CD14-positive monocyte (primary cell): Measurements from ENCODE around the gene FBXL12. TPM values are rescaled to one million over a fixed set of nuclear protein-coding genes. Genes with fewer than 3 reads are reported as not detected.

Source experiments
- DNase-seq, 3 donors: peaks; one replicate each; pipeline ENCODE4 v3.0.0-alpha.2; 2011 to 2022
- H2AFZ ChIP-seq: 2 replicates; pipeline ENCODE4 v1.6.0; 2012; ENCODE audit warnings: mild to moderate bottlenecking, low read depth, low read length, inconsistent platforms; ENCODE audit not compliant: insufficient read depth, poor library complexity, severe bottlenecking
- H3K27ac ChIP-seq, 2 donors: 1 replicate in 1 of 2; 2 replicates in 1 of 2; pipeline ENCODE4 v1.5.1; 2012 to 2013; ENCODE audit warnings: low read length in 2 of 2, control low read depth in 1 of 2, inconsistent platforms in 1 of 2, low read depth in 1 of 2, mild to moderate bottlenecking in 1 of 2
- H3K27me3 ChIP-seq, 2 donors: one replicate each; pipeline versions ENCODE4 v1.6.0 to v1.6.1; 2011 to 2013; ENCODE audit warnings: low read length in 2 of 2; ENCODE audit not compliant: control insufficient read depth in 2 of 2, insufficient read depth in 2 of 2
- H3K36me3 ChIP-seq, 2 donors: replicated peaks in 1 of 2; 1 replicate in 1 of 2; 2 replicates in 1 of 2; pipeline versions ENCODE4 v1.5.1 to v1.6.1; 2012 to 2013; ENCODE audit warnings: low read length in 2 of 2, control low read depth in 1 of 2, inconsistent platforms in 1 of 2, mild to moderate bottlenecking in 1 of 2; ENCODE audit not compliant: insufficient read depth in 2 of 2, control insufficient read depth in 1 of 2
- H3K4me1 ChIP-seq, 2 donors: 1 replicate in 1 of 2; 2 replicates in 1 of 2; pipeline versions ENCODE4 v1.5.1 to v1.6.1; 2012 to 2013; ENCODE audit warnings: low read length in 2 of 2, control low read depth in 1 of 2, inconsistent platforms in 1 of 2, mild to moderate bottlenecking in 1 of 2, moderate library complexity in 1 of 2; ENCODE audit not compliant: insufficient read depth in 2 of 2, control insufficient read depth in 1 of 2
- H3K4me2 ChIP-seq: replicated peaks from 2 replicates; pipeline ENCODE3; 2012; ENCODE audit warnings: low read length, moderate library complexity, mild to moderate bottlenecking; ENCODE audit not compliant: poor library complexity, severe bottlenecking; ENCODE audit errors: extremely low read depth
- H3K4me3 ChIP-seq, 3 experiments: fragments of 200-600 bp in 1 of 3; sonication (generic) in 1 of 3; replicated peaks in 1 of 3; 1 replicate in 2 of 3; 2 replicates in 1 of 3; pipeline ENCODE4 v1.5.1; 2011 to 2013; ENCODE audit warnings: low read length in 3 of 3, mild to moderate bottlenecking in 3 of 3, control low read depth in 2 of 3, low read depth in 2 of 3, inconsistent platforms in 1 of 3, moderate library complexity in 1 of 3
- H3K79me2 ChIP-seq: 2 replicates; pipeline ENCODE4 v1.6.0; 2012; ENCODE audit warnings: mild to moderate bottlenecking, control low read depth, inconsistent platforms, low read length, moderate library complexity; ENCODE audit not compliant: insufficient read depth
- H3K9ac ChIP-seq: 2 replicates; pipeline ENCODE4 v1.6.0; 2017; ENCODE audit warnings: low read length, mild to moderate bottlenecking; ENCODE audit not compliant: insufficient read depth, poor library complexity, severe bottlenecking
- H3K9me3 ChIP-seq, 2 donors: replicated peaks in 1 of 2; 1 replicate in 1 of 2; 2 replicates in 1 of 2; pipeline versions ENCODE4 v1.5.1 to v1.6.1; 2012 to 2013; ENCODE audit warnings: low read length in 2 of 2, control low read depth in 1 of 2; ENCODE audit not compliant: control insufficient read depth in 1 of 2, insufficient read depth in 1 of 2
- H4K20me1 ChIP-seq: 2 replicates; pipeline ENCODE4 v1.6.0; 2012; ENCODE audit warnings: mild to moderate bottlenecking, low read length, control low read depth, moderate library complexity; ENCODE audit not compliant: insufficient read depth
- H3K27ac Mint-ChIP-seq, 7 donors: one replicate each; pipeline ENCODE4 v1.8.0; 2020; ENCODE audit warnings: mild to moderate bottlenecking in 7 of 7, mixed read lengths in 7 of 7, moderate library complexity in 6 of 7, inconsistent platforms in 2 of 7
- H3K27me3 Mint-ChIP-seq, 3 donors: one replicate each; pipeline ENCODE4 v1.8.0; 2021 to 2022; ENCODE audit warnings: low read depth in 3 of 3, mild to moderate bottlenecking in 3 of 3, mixed read lengths in 3 of 3, moderate library complexity in 3 of 3, inconsistent platforms in 1 of 3
- H3K36me3 Mint-ChIP-seq, 2 donors: one replicate each; pipeline ENCODE4 v1.8.0; 2020; ENCODE audit warnings: mixed read lengths in 2 of 2, inconsistent platforms in 1 of 2, mild to moderate bottlenecking in 1 of 2
- H3K4me1 Mint-ChIP-seq: one replicate; pipeline ENCODE4 v1.8.0; 2020; ENCODE audit warnings: mild to moderate bottlenecking, mixed read lengths
- H3K4me3 Mint-ChIP-seq, 2 donors: one replicate each; pipeline ENCODE4 v1.8.0; 2020; ENCODE audit warnings: mild to moderate bottlenecking in 2 of 2, mixed read lengths in 2 of 2, moderate library complexity in 1 of 2
- H3K9me3 Mint-ChIP-seq, 7 donors: one replicate each; pipeline ENCODE4 v1.8.0; 2020 to 2022; ENCODE audit warnings: mixed read lengths in 7 of 7, mild to moderate bottlenecking in 6 of 7, moderate library complexity in 6 of 7, inconsistent platforms in 2 of 7
- WGBS: methylation state at CpG from one replicate; pipeline ENCODE4 v1.1.5; 2013; ENCODE audit warnings: missing lambda C conversion rate; ENCODE audit not compliant: insufficient coverage; 5-methylcytosine and 5-hydroxymethylcytosine counted together
- intact Hi-C, 2 donors: fragments of 100-400 bp; cut with micrococcal nuclease; formaldehyde crosslinking; loops; one replicate each; pipeline versions ENCODE4 v1.15.0 to v1.15.1; 2023
- polyA plus RNA-seq, 3 donors: library from polyadenylated mRNA; depleted of rRNA in 1 of 3; unstranded in 2 of 3; stranded (reverse) in 1 of 3; fragments of 300-500 nt in 2 of 3; fragments of >200 nt in 1 of 3; fragmentation: Illumina TruSeq in 2 of 3; gene quantifications; 1 replicate in 2 of 3; 2 replicates in 1 of 3; pipeline ENCODE4 v1.2.3, GENCODE V29; 2012 to 2021
- TF ChIP-seq, protein P1 (sequence below): fragments of 200-600 bp; IDR thresholded peaks from one replicate; pipeline ENCODE4 v1.8.0; 2022; ENCODE audit warnings: antibody characterized with exemption, mild to moderate bottlenecking

The FBXL12 gene
- polyA plus RNA-seq, 3 donors: 6.6 to 49.8 (median 8.1) TPM

DNA sequence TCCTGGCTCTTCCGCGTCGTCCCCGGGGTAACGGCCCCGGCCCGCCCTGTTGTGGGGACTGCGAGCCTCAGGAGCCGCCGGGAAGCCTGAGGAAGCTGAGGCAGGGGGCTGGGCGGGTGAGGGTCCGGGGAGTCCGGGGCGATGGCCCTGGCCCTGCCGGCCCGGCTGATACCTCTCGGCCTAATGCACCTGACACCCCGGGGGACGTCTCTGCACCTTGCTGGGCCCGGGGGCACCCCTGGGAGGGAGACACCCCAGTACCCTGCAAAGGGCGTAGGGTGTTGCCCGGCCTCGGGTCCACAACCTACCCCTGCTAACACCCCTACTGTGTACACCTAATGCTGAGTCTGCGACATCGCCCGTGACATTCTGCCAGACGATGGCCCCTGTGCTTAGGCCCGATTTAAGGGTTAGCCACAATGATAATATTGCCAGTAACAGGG lies 16.6 kb upstream of the FBXL12 start:
- Histone ChIP-seq H3K79me2 (peaks cover 27% of the 10 kb centered on the region), H4K20me1 (no peaks in the 10 kb centered on the region), H3K27me3 (no peaks in the 10 kb centered on the region), H3K36me3 (peaks cover 25 to 31% of the 10 kb centered on the region in 2 donors), H3K4me1 (peaks cover 11 to 14% of the 10 kb centered on the region in 2 donors), H3K9ac (peak overlapping the region; percentile 76), H3K9me3 (no peaks in the 10 kb centered on the region), H3K4me2 (peak overlapping the region; percentile 91), H3K27ac (peak overlapping the region in 1 of 2 donors; percentile 71), H2AFZ (peak overlapping the region; percentile 83), H3K4me3 (peak overlapping the region; percentile 62 to 86 (median 64))
- H3K4me1 Mint-ChIP-seq: peaks cover 12% of the 10 kb centered on the region
- H3K9me3 Mint-ChIP-seq: peaks cover 0 to 3% (median 0%) of the 10 kb centered on the region in 7 donors
- H3K27ac Mint-ChIP-seq: peak overlapping the region in 5 of 7 donors; percentile 3 to 81 (median 58)
- H3K4me3 Mint-ChIP-seq: peak overlapping the region; percentile 65 to 78
- intact Hi-C loops: loop anchor here in 1 of 2 donors (1.0 kb wide), 1 partner anchor 16 kb away; the partner anchor contains the start of gene FBXL12
- H3K27me3 Mint-ChIP-seq: peaks cover 0 to 2% (median 0%) of the 10 kb centered on the region in 3 donors
- TF ChIP-seq, protein P1, sequence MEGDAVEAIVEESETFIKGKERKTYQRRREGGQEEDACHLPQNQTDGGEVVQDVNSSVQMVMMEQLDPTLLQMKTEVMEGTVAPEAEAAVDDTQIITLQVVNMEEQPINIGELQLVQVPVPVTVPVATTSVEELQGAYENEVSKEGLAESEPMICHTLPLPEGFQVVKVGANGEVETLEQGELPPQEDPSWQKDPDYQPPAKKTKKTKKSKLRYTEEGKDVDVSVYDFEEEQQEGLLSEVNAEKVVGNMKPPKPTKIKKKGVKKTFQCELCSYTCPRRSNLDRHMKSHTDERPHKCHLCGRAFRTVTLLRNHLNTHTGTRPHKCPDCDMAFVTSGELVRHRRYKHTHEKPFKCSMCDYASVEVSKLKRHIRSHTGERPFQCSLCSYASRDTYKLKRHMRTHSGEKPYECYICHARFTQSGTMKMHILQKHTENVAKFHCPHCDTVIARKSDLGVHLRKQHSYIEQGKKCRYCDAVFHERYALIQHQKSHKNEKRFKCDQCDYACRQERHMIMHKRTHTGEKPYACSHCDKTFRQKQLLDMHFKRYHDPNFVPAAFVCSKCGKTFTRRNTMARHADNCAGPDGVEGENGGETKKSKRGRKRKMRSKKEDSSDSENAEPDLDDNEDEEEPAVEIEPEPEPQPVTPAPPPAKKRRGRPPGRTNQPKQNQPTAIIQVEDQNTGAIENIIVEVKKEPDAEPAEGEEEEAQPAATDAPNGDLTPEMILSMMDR: no peak
- WGBS: 3% methylated on average over 27 of the region's 28 CpGs
- H3K36me3 Mint-ChIP-seq: peaks cover 20 to 37% of the 10 kb centered on the region in 2 donors
- no peak for DNase-seq

DNA sequence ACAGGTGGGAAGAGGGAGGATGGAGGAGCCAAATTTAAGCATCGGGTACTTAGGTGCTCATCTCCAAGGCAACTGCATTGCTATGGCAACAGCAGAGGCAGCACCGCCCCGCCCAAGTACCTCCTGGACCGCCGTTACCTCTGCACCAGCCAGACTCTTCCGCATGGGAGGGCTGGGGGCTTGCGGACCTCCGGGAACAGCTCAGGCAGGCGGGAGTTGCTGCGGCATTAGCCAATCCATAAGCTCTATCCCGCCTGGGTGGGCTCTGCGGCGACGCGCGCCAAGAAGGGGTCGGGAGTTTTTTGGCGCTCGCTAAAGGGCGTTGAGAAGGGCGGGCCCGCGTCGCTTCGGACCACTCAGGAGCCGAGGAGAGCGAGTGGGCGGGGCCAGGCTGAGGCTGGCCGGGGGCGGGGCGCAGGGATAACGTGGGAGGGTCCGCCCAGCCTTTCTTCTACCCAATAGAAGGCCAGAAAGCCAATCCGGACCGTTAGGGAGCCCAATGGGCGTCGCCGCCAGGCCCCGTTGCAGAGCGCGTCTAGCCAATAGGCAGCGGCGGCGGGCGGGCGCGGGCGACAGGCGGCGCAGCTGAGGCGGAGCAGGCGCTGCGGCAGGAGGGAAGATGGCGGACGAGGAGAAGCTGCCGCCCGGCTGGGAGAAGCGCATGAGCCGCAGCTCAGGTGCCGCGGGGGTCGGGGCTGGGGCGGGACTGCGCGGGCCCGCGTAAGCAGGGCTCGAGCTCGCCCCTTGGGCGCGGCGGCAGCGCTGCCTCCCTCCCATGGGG lies 16.0 kb upstream of the FBXL12 start, which contains the start of gene PIN1:
PIN1 (plus strand) TSS at position 593 of the 781 bp plus-strand sequence; CDS start at position 620, 27 bp downstream.
- Mint-ChIP-seq H3K4me1 (peaks cover 12% of the 10 kb centered on the region), H3K36me3 (peaks cover 19 to 37% of the 10 kb centered on the region in 2 donors), H3K4me3 (peak within 1 kb of the TSS; percentile 86 to 91), H3K27ac (peak within 1 kb of the TSS; percentile 50 to 95 (median 87)), H3K9me3 (peaks cover 0 to 2% (median 0%) of the 10 kb centered on the region in 7 donors), H3K27me3 (peaks cover 0 to 2% (median 0%) of the 10 kb centered on the region in 3 donors)
- H3K36me3 ChIP-seq: peaks cover 23 to 31% of the 10 kb centered on the region in 2 donors
- H3K4me3 ChIP-seq: peak within 1 kb of the TSS; percentile 62 to 86 (median 64)
- DNase-seq: peak; percentile 98 to 100 (median 99)
- WGBS: 0% methylated on average over 73 of the region's 73 CpGs
- intact Hi-C loops: loop anchor here in 1 of 2 donors (1.0 kb wide), 1 partner anchor 16 kb away; the partner anchor contains the start of gene FBXL12
- H3K9me3 ChIP-seq: no peaks in the 10 kb centered on the region
- H3K9ac ChIP-seq: peak within 1 kb of the TSS; percentile 76
- H3K27ac ChIP-seq: peak within 1 kb of the TSS; percentile 3 to 71
- no peaks in the 10 kb centered on the region for H3K27me3 ChIP-seq
- peak within 1 kb of the TSS; percentile 91 for H3K4me2 ChIP-seq
- H2AFZ ChIP-seq: peak within 1 kb of the TSS; percentile 83
- H3K4me1 ChIP-seq: peaks cover 11 to 14% of the 10 kb centered on the region in 2 donors
- TF ChIP-seq, protein P1: peak; percentile 52
- no peaks in the 10 kb centered on the region for H4K20me1 ChIP-seq
- H3K79me2 ChIP-seq: peaks cover 33% of the 10 kb centered on the region
